HL-60 (cell line): ENCODE results near the gene AASDHPPT.

Source experiments
- DNase-seq, 2 experiments: peaks; one replicate each; pipeline ENCODE4 v3.0.0-alpha.2; 2010 to 2020; ENCODE audit warnings: low read depth in 1 of 2, low spot score in 1 of 2
- H3K27ac ChIP-seq: fragments of 250-450 bp; sonication (Bioruptor Pico); replicated peaks from 2 replicates; pipeline ENCODE4 v1.5.1; 2020; ENCODE audit warnings: mild to moderate bottlenecking, moderate library complexity
- H3K27me3 ChIP-seq: fragments of 250-450 bp; sonication (Bioruptor Pico); 2 replicates; pipeline ENCODE4 v1.5.1; 2021; ENCODE audit warnings: mild to moderate bottlenecking, moderate library complexity; ENCODE audit not compliant: insufficient read depth, poor library complexity, severe bottlenecking
- H3K4me3 ChIP-seq: replicated peaks from 2 replicates; pipeline ENCODE4 v1.5.1; 2011; ENCODE audit warnings: mild to moderate bottlenecking, control low read depth, low read length; ENCODE audit not compliant: insufficient read depth
- GABPA ChIP-seq: IDR thresholded peaks from 2 replicates; pipeline ENCODE4 v1.6.1; 2012; ENCODE audit warnings: low read depth
- POLR2AphosphoS5 ChIP-seq: IDR thresholded peaks from 2 replicates; pipeline ENCODE4 v1.6.1; 2012; ENCODE audit warnings: low read depth
- REST ChIP-seq: IDR thresholded peaks from 2 replicates; pipeline ENCODE4 v1.6.1; 2012; ENCODE audit warnings: low read depth; ENCODE audit not compliant: insufficient replicate concordance
- SPI1 ChIP-seq: IDR thresholded peaks from 2 replicates; pipeline ENCODE4 v1.6.1; 2012; ENCODE audit warnings: low read depth, mild to moderate bottlenecking, borderline replicate concordance
- TF ChIP-seq, protein P1 (sequence below): IDR thresholded peaks from one replicate; pipeline ENCODE4 v1.5.1; 2011; ENCODE audit warnings: low read length, control low read depth, inconsistent platforms; ENCODE audit not compliant: insufficient read depth

The AASDHPPT gene

DNA sequence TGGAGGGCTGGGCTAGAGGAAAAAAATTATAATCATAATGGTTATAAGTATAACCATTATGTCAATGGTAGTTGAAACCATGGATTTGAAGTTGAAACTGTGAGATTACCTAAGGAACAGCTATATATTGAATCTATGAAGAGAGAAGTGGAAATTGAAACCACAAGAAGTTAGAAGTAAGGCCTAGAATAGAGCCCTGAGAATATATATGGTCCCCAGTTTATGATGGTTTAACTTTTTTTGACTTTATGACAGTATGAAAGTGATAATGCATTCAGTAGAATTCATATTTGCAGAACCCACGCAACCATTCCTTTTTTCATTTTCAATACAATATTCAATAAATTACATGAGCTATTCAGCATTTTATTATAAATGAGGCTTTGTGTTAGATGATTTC is 15.0 kb downstream of the AASDHPPT start:
- Histone ChIP-seq H3K27ac (no peak overlapping the region), H3K4me3 (no peak overlapping the region), H3K27me3 (no peaks in the 10 kb centered on the region)
- DNase-seq = no peak
- no peak for TF ChIP-seq SPI1
- no peak for TF ChIP-seq GABPA
- TF ChIP-seq POLR2AphosphoS5 = no peak
- TF ChIP-seq, protein P1, sequence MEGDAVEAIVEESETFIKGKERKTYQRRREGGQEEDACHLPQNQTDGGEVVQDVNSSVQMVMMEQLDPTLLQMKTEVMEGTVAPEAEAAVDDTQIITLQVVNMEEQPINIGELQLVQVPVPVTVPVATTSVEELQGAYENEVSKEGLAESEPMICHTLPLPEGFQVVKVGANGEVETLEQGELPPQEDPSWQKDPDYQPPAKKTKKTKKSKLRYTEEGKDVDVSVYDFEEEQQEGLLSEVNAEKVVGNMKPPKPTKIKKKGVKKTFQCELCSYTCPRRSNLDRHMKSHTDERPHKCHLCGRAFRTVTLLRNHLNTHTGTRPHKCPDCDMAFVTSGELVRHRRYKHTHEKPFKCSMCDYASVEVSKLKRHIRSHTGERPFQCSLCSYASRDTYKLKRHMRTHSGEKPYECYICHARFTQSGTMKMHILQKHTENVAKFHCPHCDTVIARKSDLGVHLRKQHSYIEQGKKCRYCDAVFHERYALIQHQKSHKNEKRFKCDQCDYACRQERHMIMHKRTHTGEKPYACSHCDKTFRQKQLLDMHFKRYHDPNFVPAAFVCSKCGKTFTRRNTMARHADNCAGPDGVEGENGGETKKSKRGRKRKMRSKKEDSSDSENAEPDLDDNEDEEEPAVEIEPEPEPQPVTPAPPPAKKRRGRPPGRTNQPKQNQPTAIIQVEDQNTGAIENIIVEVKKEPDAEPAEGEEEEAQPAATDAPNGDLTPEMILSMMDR = no peak
- TF ChIP-seq REST = no peak

DNA sequence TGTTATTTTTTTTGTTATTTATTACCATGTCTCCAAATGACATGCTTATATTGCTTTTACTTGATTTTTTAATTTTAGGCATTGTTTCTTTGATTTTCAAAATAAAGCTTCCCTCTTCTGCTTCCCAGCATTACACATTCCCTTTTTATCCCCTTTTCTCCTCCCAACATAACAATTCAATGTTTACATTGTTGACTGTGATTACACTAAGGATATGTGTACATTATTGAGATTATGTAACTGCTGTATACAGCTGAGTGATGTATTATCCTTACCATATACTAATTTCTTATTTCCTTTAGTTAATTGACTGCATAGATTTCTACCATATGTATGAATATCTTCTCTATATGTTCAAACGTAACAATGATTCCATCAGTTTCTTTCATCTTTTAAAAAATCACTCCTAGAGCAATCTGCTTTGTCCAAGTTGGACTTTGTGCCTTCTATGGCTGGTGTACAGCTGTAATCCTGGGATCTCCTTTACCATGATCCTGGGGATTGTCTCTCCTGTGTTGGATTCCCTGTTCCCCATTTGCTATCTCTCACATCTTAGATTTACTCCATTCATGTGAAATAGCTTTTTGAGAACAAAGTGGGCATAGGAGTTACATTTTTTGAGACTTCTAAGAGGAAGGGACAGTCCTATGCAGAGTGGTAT is 21.6 kb downstream of the AASDHPPT start:
- Histone ChIP-seq H3K4me3 (no peak overlapping the region), H3K27me3 (no peaks in the 10 kb centered on the region), H3K27ac (no peak overlapping the region)
- TF ChIP-seq, protein P1 = no peak
- TF ChIP-seq GABPA (no peak), POLR2AphosphoS5 (no peak), SPI1 (no peak), REST (no peak)
- no peak for DNase-seq

- no peaks in the 10 kb centered on the region for H3K27me3 ChIP-seq
- H3K4me3 ChIP-seq = no peak overlapping the region
- no peak for TF ChIP-seq SPI1
- no peak for DNase-seq
- H3K27ac ChIP-seq = no peak overlapping the region
These were observed 23.9 kb downstream of the AASDHPPT start for GRCh38 chr11:106101370-106101769.

GRCh38 chr11:106101819-106102218 is 24.4 kb downstream of the AASDHPPT start:
- H3K27ac ChIP-seq = no peak overlapping the region
- no peak overlapping the region for H3K4me3 ChIP-seq
- H3K27me3 ChIP-seq = no peaks in the 10 kb centered on the region
- no peak for TF ChIP-seq SPI1
- TF ChIP-seq GABPA = no peak
- no peak for TF ChIP-seq REST
- TF ChIP-seq, protein P1 = no peak
- TF ChIP-seq POLR2AphosphoS5 = no peak
- no peak for DNase-seq
